Ramos (cell line): ENCODE data around the gene ZDHHC11B.
"Not testable (repeated sequence)": the region's sequence is repeated elsewhere in the genome, so short reads cannot be mapped to it uniquely, and the experiment has no call there.

ENCODE experiments used
- in situ Hi-C: fragments of 300-500 bp; cut with MboI; formaldehyde crosslinking; loops from one replicate; pipeline ENCODE4 v1.14.3; 2022; ENCODE audit warnings: low sequenced_read_pairs; ENCODE audit not compliant: unreplicated experiment

The ZDHHC11B gene

DNA sequence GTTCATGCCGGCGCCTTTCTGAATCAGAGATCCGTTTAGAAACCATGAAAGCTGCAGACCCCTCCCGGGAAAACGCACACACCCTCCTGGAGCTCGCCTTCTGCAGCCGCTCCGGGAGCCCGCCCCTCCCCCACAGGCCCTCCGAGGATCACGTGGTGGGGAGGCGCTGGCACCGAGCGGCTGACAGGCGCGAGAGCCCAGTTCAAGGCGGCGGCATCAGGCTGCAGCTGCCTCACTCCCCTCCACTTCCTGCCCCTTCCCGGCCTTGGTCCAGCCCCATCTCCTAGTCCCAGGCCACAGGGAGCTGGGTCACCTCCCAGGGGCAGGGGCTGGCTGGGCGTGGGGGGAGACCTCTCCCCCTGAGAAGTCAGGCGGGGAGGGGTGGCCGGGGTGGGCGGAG is 93.5 kb downstream of the ZDHHC11B start:
- in situ Hi-C loops, result not testable (repeated sequence)

DNA sequence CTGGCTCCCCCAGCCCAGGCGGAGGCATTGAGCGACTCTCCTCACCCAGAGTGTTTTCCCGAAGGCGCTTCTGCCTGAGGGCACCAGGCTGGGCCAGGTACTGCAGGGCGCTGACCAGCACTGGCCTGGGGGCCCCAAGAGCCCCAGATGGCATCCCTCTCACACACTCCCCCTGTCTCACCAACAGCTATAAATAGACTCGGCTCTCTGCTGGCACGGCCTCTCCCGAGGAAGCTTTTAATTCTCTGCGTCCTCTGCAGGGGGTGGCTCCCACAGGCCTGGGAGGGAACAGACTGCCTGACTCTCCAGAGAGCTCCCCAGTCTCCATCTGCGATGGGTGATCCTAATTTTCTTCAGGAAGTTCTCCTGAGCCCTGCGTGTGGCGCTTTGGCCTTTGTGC is 94.2 kb downstream of the ZDHHC11B start:
- in situ Hi-C loops, result not testable (repeated sequence)

DNA sequence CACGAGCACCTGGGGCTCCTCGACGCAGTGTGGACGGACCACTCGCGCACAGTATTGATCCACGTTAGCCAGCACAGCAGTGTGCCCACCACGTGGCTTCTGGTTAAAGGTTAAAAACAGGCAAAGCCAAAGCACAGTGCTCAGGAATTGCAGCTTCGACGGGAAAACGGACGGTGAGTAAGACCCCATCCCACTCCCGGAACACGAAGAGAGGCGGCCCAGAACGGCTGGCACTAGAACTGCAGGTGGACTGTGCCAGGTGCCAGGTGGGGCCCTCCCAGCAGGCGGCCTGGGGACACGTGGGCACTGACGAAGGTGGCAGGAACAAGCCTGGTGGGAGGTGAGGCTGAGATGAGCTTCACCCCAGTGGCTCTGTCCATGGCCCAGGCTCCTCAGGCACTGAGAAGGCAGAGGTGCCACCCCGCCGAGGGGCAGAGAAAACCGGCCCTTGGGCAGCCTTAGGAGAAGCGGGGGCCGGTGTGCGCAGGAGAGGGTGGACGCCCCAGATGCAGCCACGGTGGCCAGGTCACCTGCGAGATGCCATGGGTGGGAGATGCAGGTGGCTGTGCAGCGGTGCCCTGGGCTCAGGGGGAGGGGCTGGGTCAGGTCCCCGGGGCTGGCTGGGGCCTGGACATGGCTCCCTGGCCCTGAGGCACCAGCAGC is 96.0 kb downstream of the ZDHHC11B start:
- in situ Hi-C loops, result not testable (repeated sequence)

DNA sequence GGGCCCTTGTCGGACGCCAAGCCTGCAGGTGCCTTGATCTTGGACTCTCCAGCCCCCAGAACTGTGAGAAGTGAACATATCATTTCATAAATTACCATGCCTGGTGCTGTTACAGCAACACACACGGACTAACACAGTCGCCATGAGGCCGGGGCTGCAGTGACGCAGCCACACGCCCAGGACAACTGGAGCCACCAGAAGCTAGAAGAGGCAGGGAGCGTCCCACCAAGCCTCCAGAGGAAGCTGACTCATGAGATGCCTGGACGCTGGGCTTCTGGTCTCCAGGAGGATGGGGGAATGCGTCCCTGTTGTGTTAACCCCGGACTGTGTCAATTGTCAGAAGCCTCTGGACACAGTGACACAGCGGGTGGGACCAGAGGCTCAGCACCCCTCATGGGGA is 97.6 kb downstream of the ZDHHC11B start:
- in situ Hi-C loops, result not testable (repeated sequence)

DNA sequence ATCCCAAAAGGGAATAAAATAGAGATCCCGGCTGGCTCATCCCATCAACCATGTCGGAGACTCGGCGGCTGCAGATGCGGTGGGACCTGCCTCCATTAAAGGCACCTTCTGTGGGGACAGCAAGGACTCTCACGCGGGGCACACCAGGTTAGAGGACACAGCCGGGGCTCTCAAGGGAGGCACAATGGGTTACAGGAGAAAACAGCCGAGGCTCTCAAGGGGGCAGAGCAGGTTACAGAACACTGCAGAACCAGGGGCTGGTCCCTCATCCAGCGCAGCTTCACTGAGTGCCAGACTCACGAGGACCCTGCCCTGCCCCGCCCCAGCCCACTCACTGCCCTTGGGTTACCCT is 98.4 kb downstream of the ZDHHC11B start:
- in situ Hi-C loops, result not testable (repeated sequence)

DNA sequence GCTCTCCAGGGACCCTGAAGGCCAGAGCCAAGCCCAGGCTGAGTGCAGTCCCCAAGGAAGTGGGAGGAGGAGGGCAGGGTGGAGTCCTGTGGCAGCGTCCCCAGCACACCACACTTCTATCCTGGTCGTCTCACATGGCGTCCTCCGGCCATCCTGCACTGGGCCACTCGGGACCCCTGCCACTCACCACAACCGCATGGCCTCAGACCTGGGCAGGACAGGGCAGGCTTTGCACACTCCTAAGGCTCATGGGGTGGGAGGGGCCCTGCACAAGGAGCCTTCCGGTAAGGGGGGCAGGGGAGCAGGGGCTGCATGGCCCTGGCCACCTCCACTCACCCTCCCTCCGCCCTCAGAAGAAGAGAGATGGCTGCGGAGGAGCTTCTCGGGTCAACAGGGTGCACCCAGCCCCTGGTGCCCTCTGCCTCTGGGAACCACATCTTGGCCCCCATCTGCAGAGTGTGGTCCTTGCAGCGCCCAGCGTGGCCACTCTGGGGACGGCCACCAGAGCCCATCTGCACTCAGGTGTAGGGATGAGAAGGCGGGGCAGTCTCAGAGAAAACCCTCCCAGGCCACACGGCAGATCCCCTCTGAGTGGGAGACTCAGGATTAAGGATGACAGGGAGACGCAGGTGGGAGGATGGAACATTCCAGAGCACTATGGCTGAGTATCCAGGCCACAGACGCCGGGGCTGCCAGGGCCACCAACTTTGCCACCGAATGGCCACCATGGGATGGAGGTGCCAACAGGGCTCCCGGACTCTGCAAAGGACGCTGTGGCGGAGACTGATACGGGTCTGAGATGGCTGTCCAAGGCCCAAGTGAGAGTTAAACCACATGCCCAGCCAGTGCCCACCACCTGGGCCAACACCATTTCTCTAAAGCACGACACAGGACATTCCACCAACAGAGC is 99.0 kb downstream of the ZDHHC11B start:
- in situ Hi-C loops, result no loop called here

DNA sequence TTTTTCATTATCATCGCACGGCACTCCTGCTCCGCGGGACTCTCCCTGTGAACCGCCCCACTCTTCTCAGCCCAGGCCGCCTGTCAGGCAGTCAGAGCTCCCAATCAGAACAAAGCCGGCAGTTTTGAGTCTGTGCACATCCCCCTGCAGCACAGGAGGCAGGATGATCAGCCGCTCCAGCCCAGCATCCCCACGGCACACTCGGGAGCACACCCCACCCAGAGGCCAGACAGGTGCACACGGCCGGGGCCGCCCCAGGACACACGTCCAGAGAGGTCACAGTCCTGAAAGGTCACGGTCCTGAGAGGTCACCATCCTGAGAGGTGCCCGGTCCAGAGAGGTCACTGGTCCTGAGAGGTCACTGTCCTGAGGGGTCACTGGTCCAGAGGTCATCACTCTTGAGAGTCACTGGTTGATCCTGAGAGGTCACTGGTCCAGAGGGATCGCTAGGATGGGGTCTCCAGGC is 99.7 kb downstream of the ZDHHC11B start:
- in situ Hi-C loops, result no loop called here

DNA sequence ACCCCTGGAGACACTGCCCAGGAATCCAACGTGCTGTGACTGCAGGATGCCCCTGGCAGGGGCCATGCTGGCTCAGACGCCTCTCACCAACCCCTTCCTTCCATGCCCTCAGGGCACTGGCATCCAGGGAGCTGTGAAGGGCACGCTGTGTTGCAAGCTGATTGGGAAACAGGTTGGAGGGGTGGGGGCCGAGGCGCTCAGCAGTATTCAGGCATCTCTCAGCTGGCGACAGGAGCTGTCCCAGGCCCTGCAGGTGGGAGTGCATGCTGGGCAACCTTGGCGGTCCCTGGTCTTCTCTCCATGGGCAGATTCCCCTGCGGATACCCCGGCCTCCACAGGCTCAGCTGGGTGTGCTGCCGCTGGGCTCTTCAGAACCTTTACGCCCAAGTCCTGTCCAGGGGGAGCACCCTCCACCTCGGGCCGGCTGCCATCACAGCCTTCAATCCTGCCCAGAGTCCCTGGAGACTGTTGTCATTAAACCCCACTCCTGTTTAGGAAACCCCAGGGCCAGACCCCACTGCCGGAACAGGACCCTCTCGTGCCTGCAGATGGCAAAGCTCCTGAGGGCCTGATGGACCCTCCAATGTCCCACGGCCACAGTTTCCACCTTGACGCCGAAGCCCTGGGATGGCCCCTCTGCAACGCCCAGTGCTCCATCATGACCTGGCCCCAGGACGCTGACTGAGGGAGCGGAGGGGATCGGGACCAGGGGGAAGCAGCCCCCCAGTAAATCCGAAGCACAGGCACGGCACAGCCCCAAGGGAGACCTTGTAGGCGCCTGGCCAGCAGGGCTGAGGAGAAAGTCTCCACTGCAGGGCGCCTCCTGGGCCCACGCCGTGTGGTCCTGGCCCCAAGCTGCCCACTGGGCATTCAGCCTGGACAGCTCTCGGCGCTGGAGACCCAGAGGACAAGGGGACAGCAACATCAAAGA is 100.7 kb downstream of the ZDHHC11B start:
- in situ Hi-C loops, result no loop called here

DNA sequence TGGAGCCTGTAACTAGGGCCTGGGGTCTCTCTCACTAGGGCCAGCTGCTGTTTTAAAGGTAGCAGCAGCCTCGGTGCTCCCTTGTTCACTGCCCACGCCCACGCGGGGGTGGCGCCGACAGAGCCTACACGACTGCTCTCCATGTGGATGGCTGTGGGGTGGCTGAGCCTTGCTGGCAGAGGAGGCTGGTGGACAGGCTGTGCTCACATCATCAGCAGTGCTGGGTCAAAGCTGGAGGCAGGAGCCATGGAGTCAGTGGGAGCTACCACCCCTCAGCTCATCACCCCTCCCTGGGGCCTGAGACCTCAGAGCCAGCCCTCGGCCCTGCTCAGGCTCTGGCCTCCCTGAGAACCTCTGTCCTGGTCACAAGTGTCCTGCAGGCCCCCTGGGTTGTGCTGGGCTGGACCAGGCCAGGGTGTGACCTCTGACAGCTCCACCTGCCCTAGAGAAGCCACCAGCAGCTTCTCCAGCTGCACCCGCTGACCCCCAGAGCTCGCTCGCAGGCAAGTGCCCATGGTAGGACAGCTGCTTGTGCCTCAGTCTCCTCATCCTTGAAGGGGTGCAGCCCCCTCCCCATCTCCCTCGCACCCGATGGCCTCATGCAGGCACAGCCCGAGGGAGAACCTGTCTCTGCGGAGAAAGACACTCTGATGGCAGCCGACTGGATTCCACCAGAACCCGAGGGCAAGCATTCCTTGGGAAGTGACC is 101.7 kb downstream of the ZDHHC11B start:
- in situ Hi-C loops, result not testable (repeated sequence)

DNA sequence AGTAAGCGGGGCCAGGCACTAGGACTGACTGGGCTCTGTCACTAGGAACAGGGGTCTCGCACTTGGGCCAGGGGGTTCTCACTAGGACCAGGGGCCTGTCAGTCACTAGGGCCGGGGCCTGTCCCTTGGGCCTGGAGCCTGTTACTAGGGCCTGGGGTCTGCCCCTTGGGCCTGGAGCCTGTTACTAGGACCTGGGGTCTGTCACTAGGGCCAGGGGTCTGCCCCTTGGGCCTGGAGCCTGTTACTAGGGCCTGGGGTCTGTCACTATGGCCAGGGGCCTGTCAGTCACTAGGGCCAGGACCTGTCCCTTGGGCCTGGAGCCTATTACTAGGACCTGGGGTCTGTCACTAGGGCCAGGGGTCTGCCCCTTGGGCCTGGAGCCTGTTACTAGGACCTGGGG is 102.3 kb downstream of the ZDHHC11B start:
- in situ Hi-C loops, result not testable (repeated sequence)

DNA sequence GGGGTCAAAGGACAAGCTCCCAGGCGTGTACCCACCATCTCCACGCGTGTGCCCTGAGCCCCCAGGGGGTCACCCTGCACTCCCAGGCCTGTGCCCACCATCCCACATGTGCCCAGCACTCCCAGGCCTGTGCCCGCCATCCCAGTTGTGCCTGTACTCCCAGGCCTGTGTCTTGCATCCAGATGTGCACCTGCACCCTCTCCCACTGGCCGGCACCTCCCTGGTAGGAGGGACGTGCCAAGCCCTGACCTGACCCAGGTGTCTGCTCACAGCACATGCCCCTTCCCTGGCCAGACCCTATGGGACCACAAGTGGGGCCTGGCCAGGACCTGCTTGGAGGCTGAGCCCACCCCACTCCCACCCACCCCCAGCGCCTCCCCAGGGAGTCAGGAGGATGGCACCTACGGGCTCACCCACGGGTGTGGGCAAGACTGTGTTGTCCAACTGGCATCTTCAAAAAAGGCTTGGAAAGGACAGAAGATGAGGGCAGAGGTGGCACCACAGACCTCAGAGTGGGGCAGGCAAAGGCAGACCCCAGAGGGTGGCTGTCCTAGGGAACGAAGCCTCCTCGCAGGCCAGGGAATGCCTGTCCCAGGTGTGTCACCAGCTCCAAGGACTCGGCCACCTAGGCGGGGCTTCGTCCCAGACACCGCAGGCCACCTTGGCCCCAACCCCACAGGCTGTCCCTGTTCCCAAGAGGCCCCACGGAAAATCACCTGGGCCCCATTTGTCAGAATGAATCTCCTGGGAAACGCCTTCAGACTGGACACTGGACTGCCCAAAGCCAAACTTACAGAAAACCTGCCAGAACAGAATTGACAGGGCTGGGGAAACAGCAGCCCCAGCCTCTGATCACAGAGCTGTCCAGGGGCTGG is 103.0 kb downstream of the ZDHHC11B start:
- in situ Hi-C loops, result not testable (repeated sequence)

DNA sequence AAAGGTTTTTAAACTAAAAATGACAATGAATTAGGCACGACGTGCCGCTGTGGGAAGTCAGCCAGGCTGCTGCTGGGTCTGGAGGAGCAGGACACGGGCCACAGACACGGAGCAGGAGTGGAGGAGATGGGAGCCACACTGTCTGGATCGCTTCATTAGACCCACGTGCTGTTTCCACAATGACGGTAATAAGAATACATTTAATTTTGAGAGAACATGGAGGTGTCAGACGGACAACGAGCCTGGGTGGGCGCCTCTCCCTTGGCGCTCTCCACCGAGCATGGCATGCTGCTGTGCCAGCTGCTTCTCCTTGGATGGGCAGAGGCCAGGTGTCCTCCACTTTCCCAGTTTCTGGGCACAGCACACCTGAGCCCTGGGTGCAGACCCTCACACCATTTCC is 103.7 kb downstream of the ZDHHC11B start:
- in situ Hi-C loops, result not testable (repeated sequence)

DNA sequence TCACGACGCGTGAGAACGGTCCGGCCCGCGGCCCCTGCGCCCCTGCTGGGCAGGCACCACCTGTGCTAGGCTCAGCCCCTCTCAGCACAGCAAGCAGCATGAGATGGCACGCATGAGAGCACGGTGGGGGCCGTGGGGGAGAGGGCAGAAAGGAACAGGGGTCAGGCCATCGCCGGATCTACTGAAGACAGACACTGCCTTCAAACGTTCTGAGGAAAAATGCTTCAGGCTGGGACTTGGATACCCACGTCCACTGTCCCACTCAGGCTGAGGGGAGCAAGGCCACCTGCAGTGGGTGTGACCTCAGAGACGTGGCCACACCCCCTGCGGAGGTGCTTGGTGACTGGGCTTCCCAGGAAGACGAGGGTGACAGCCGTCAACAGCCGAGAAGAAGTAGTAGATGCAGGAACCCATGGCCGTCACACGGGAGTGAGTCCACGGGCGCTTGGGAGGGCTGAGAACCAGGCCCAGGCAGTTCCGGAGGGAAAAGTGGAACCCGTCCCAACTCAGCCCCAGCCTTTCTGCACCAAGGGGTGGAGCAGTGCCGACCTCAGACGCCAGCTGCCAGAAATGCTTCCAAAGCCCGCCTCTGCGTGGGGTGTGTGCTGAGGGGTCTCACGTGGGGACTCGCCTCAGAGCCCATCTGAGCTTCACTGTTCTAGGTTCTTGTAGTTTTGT is 104.3 kb downstream of the ZDHHC11B start:
- in situ Hi-C loops, result not testable (repeated sequence)

DNA sequence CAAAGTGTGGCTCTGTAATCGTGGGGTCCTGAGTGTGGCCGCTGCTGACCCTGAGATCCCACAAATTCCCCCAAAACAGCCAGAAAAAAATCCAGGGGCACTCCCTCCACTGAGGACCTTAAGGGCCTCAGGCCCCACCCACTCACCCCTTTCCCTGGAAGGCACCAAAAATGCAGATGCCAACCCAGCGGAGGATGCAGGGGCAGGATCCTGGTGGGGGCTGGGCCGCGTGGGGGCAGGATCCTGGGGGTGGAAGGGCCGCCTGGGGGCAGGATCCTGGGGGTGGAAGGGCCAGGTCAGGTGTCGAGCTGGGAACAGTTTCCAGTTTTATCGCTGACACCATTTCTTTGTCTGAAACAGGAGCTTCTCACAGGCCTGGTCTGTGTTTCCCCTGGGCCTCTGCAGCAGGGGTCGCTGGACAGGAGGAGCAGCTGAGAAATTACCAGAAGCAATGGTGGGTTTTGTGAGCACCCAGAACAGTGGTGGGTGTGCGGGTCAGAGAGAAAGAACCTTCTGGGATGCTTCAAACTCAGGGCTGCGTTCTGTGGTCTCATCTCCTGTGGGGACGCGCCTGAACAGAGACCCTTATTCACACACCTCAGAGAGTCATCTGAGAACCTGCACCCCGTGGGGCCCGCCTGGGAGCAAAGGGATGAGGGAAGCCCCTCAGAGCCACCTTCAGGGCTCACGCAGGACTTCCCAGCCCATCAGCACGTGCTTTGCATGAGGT is 105.2 kb downstream of the ZDHHC11B start:
- in situ Hi-C loops, result not testable (repeated sequence)

DNA sequence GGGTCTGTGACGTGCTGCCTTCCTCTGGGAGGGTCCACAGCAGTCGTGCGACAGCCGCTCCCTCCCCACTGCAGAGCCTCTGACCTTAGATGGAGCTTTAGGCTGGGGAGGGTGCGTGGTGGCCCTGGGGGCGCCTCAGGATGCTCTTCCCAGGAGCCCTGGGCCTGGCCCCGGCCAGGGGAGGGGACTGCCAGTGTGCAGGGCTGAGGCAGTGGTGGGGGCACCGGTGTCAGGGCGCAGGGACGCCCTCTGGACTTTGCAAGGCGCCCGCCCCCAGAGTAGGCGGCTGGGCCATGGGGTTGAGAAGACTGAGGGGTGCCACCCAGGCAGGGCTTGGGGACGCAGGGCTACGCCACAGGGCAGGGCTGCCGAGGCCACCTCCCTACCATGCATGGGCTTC is 106.0 kb downstream of the ZDHHC11B start:
- in situ Hi-C loops, result not testable (repeated sequence)

DNA sequence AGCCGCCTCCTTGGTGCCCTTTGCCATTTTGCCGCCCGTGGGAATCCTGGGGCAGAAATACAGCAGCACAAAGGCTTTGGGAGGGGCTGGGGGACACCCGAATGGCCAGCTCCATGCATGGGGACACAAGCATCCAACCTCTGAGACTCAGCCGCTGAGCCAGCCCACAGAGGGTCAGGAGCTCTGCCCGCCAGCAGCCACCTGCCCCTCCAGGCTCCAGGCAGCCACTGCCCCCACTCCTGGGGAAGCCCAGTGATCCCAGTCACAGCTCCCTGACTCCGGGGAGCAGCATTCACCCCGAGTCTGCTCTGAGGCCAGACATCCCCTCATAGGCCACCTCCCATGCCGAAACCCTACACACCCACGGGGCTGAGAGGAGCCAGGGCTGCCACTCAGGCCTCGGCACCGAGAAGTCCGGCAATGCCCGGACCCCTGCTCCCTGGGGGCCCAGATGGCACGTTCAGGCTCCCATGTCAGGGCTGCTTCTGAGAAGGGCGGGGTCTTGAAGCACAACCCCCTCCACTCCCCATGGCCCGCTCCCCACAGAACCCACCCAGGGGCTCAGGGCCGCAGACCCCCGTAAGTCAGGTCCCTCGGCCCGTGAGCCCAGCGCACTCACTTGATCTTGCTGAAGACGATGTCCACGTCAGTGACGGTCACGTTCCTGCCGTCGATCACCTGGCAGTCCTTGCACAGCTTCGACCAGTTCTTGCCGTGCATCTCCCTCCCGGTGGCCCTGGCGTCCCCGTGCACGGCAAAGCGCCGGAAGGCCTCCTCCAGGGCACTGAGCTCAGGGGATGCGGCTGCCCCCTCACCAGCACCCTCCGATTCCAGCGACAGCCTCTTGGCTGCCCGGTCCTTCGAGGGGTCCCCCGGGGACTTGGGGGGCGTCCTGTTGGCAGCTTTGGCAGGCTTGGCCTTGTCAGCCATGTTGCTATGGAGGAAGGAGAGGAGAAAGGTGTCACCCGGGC is 107.1 kb downstream of the ZDHHC11B start:
- in situ Hi-C loops, result no loop called here

DNA sequence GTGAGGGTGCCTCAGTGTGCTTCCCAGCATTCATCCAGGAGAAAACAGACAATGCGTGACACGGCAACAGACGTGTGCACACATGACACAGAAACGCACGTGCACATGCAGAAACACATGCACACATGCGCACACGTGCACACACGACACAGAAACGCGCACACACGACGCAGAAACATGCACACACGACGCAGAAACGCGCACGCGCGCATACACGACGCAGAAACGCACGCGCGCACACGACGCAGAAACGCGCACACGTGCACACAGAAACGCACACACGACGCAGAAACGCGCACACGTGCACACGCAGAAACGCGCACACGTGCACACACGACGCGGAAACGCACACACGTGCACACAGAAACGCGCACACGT is 107.8 kb downstream of the ZDHHC11B start:
- in situ Hi-C loops, result no loop called here
